ENCODE measurements around the gene SELENON. TPM values are rescaled to one million over a fixed set of nuclear protein-coding genes. Genes with fewer than 3 reads are reported as not detected.
A peak's percentile ranks its signal among the peaks of the same experiment; 100 is the strongest.

Gene SELENON
- total and polyA plus RNA-seq, 2 of the 13 experiments (the other 11 are each of a cell fraction or from before 2014, with no cell fraction given) = 3.8 to 8.0 TPM

GRCh38 chr1:25820247-25821111 is 20.5 kb downstream of the SELENON start (continued):
- TF ChIP-seq AKNA (CRISPR knock-in tag; IDR thresholded peaks at IDR 0.05; ENCODE audit: borderline replicate concordance) (no peak), MLXIP (CRISPR knock-in tag; IDR thresholded peaks at IDR 0.05; ENCODE audit: borderline replicate concordance) (no peak), ZFP36L2 (CRISPR knock-in tag; IDR thresholded peaks at IDR 0.05) (no peak), MTA3 (CRISPR knock-in tag; IDR thresholded peaks at IDR 0.05) (no peak), TCF12 (IDR thresholded peaks at IDR 0.05) (no peak), TCF12 (CRISPR knock-in tag; IDR thresholded peaks at IDR 0.05) (no peak), SALL2 (CRISPR knock-in tag; IDR thresholded peaks at IDR 0.05) (no peak), NPAS2 (CRISPR knock-in tag; IDR thresholded peaks at IDR 0.05; ENCODE audit: borderline replicate concordance) (no peak), THYN1 (CRISPR knock-in tag; IDR thresholded peaks at IDR 0.05; ENCODE audit: borderline replicate concordance, low read depth) (no peak), ZXDC (CRISPR knock-in tag; IDR thresholded peaks at IDR 0.05) (no peak), CREB3 (CRISPR knock-in tag; IDR thresholded peaks at IDR 0.05) (no peak), DPF2 (CRISPR knock-in tag; IDR thresholded peaks at IDR 0.05; ENCODE audit: borderline replicate concordance, low read depth) (0 out of 2 replicates have a peak, but pooled peaks have one; percentile 18), ZNF816 (CRISPR knock-in tag; IDR thresholded peaks at IDR 0.05; ENCODE audit: borderline replicate concordance) (no peak), MATR3 (CRISPR knock-in tag; IDR thresholded peaks at IDR 0.05) (no peak)
